Thymus (tissue), 14 donors: ENCODE data around the gene C20orf204. TPM values are rescaled to one million over a fixed set of nuclear protein-coding genes. Genes with fewer than 3 reads are reported as not detected.

Source experiments
- DNase-seq, 9 donors: peaks; one replicate each; pipeline ENCODE4 v3.0.0-alpha.2; 2013; ENCODE audit warnings: low spot score in 9 of 9, low read depth in 6 of 9, missing footprints in 1 of 9
- H3K27ac ChIP-seq, 2 donors: one replicate each; pipeline ENCODE4 v1.5.1; 2013; ENCODE audit warnings: control low read depth in 1 of 2, low read depth in 1 of 2, low read length in 1 of 2, mild to moderate bottlenecking in 1 of 2, moderate library complexity in 1 of 2
- H3K27me3 ChIP-seq, 2 donors: one replicate each; pipeline ENCODE4 v1.5.1; 2013; ENCODE audit warnings: low read length in 1 of 2; ENCODE audit not compliant: control insufficient read depth in 2 of 2, insufficient read depth in 1 of 2
- H3K36me3 ChIP-seq, 2 donors: one replicate each; pipeline ENCODE4 v1.5.1; 2013; ENCODE audit warnings: low read length in 1 of 2, mild to moderate bottlenecking in 1 of 2, moderate library complexity in 1 of 2; ENCODE audit not compliant: control insufficient read depth in 2 of 2, insufficient read depth in 2 of 2
- H3K4me1 ChIP-seq, 2 donors: one replicate each; pipeline ENCODE4 v1.5.1; 2013; ENCODE audit warnings: low read length in 2 of 2; ENCODE audit not compliant: control insufficient read depth in 2 of 2, insufficient read depth in 2 of 2
- H3K4me3 ChIP-seq, 2 donors: one replicate each; pipeline ENCODE4 v1.5.1; 2013; ENCODE audit warnings: low read length in 2 of 2, control low read depth in 1 of 2, mild to moderate bottlenecking in 1 of 2
- H3K9me3 ChIP-seq, 2 donors: one replicate each; pipeline ENCODE4 v1.5.1; 2013; ENCODE audit warnings: low read length in 1 of 2, mild to moderate bottlenecking in 1 of 2; ENCODE audit not compliant: control insufficient read depth in 2 of 2, insufficient read depth in 1 of 2
- WGBS: extraction: QIAGEN DNeasy Blood & Tissue Kit; methylation state at CpG from one replicate; pipeline ENCODE4 v1.1.7; 2013; 5-methylcytosine and 5-hydroxymethylcytosine counted together
- long read RNA-seq, 10 donors: transcript quantifications; one replicate each; lab custom pipeline, GENCODE V29; 2026
- polyA plus RNA-seq: library from polyadenylated mRNA; stranded (reverse); fragments of 200-250 nt; gene quantifications from one replicate; pipeline ENCODE4 v1.2.3, GENCODE V29; 2013
- total RNA-seq: library from RNA; stranded (reverse); fragments of 120-200 nt; gene quantifications from one replicate; pipeline ENCODE4 v1.2.4, GENCODE V29; 2013
- donor health status: healthy.

C20orf204 gene, protein sequence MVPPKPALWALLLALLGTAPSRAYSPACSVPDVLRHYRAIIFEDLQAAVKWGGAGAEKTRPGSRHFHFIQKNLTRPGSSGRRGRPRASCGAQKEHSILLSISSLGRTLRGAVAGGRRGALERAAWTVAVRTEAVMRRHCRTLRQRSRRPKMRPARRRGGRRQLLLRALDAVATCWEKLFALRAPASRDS
- total RNA-seq (17.0 TPM), polyA plus RNA-seq (8.2 TPM)
- long read RNA-seq, donor 1, partial matches to known transcripts = 0 of 2 reads
- long read RNA-seq, donor 1, other reads (novel, unspliced or antisense) = 0 of 2 reads
- long read RNA-seq, donor 2, transcript C20orf204-201 (2 exons, 1,466 nt) = minor isoform, 7 of 21 reads
- long read RNA-seq, donor 2, transcript C20orf204-205 (4 exons, 961 nt) = major isoform, 10 of 21 reads
- long read RNA-seq, donor 2, partial matches to known transcripts = 0 of 21 reads
- long read RNA-seq, donor 2, other reads (novel, unspliced or antisense) = 0 of 21 reads
- long read RNA-seq, donor 3, transcript C20orf204-204 (2 exons, 1,412 nt) = minor isoform, 5 of 22 reads
- long read RNA-seq, donor 3, transcript C20orf204-205 (4 exons, 961 nt) = major isoform, 6 of 22 reads
- long read RNA-seq, donor 3, partial matches to known transcripts = 8 of 22 reads
- long read RNA-seq, donor 3, other reads (novel, unspliced or antisense) = 0 of 22 reads
- long read RNA-seq, donor 4, transcript C20orf204-201 (2 exons, 1,466 nt) = major isoform, 8 of 12 reads
- long read RNA-seq, donor 4, partial matches to known transcripts = 0 of 12 reads
- long read RNA-seq, donor 4, other reads (novel, unspliced or antisense) = 0 of 12 reads
- long read RNA-seq, donor 5, transcript C20orf204-205 (4 exons, 961 nt) = major isoform, 5 of 11 reads
- long read RNA-seq, donor 5, partial matches to known transcripts = 0 of 11 reads
- long read RNA-seq, donor 5, other reads (novel, unspliced or antisense) = 0 of 11 reads
- long read RNA-seq, donor 6, transcript C20orf204-201 (2 exons, 1,466 nt) = major isoform, 5 of 9 reads
- long read RNA-seq, donor 6, partial matches to known transcripts = 0 of 9 reads
- long read RNA-seq, donor 6, other reads (novel, unspliced or antisense) = 0 of 9 reads
- long read RNA-seq, donor 7, transcript C20orf204-201 (2 exons, 1,466 nt) = major isoform, 6 of 10 reads
- long read RNA-seq, donor 7, partial matches to known transcripts = 0 of 10 reads
- long read RNA-seq, donor 7, other reads (novel, unspliced or antisense) = 0 of 10 reads
- long read RNA-seq, donor 8, partial matches to known transcripts = 0 of 1 reads
- long read RNA-seq, donor 8, other reads (novel, unspliced or antisense) = 0 of 1 reads
- long read RNA-seq, donor 9, partial matches to known transcripts = 0 of 8 reads
- long read RNA-seq, donor 9, other reads (novel, unspliced or antisense) = 0 of 8 reads
- long read RNA-seq, donor 10, partial matches to known transcripts = 0 of 5 reads
- long read RNA-seq, donor 10, other reads (novel, unspliced or antisense) = 0 of 5 reads

GRCh38 chr20:64035933-64036345 is at the start of gene C20orf204:
Gene C20orf204 (plus strand): TSS chr20:64036182. CDS start chr20:64036324, 142 bp downstream.
- no peak within 1 kb of the TSS for H3K4me3 ChIP-seq
- WGBS = 96% methylated on average over 10 of the region's 10 CpGs
- peak within 1 kb of the TSS in 1 of 2 donors; percentile 55 for H3K27ac ChIP-seq
- no peak for DNase-seq
- peaks cover 34 to 35% of the 10 kb centered on the region in 2 donors for H3K36me3 ChIP-seq
- H3K27me3 ChIP-seq = peaks cover 11 to 45% of the 10 kb centered on the region in 2 donors
- H3K4me1 ChIP-seq = peaks cover 16 to 61% of the 10 kb centered on the region in 2 donors
- peaks cover 0 to 8% of the 10 kb centered on the region in 2 donors for H3K9me3 ChIP-seq

DNA sequence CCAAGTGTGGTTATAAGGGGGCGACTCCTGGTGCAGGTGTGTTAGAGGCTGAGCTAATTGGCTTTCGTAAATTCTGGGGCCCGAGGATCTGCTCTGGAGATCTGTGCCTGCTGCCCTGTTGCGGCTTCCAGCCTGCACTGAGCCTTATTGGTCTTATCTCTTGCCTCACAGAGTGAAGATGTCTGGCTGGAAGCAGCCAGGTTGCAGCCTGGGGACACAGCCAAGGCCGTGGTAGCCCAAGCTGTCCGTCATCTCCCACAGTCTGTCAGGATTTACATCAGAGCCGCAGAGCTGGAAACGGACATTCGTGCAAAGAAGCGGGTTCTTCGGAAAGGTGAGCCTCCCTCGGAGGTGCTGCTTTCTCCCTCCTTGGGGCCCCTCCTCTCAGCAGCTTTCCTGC is 35.1 kb upstream of the C20orf204 start:
- Histone ChIP-seq H3K27me3 (no peaks in the 10 kb centered on the region), H3K4me3 (no peak overlapping the region), H3K9me3 (no peaks in the 10 kb centered on the region), H3K27ac (no peak overlapping the region), H3K4me1 (no peaks in the 10 kb centered on the region), H3K36me3 (peaks cover 77 to 84% of the 10 kb centered on the region in 2 donors)
- 95% methylated on average over 12 of the region's 12 CpGs for WGBS
- DNase-seq = no peak

- WGBS = 88% methylated on average over 11 of the region's 11 CpGs
- H3K27ac ChIP-seq = peak overlapping the region in 1 of 2 donors; percentile 31
- no peaks in the 10 kb centered on the region for H3K27me3 ChIP-seq
- peaks cover 74 to 82% of the 10 kb centered on the region in 2 donors for H3K36me3 ChIP-seq
- H3K4me3 ChIP-seq = no peak overlapping the region
- no peaks in the 10 kb centered on the region for H3K4me1 ChIP-seq
- no peak for DNase-seq
- no peaks in the 10 kb centered on the region for H3K9me3 ChIP-seq
Observed at GRCh38 chr20:64001607-64002011, 34.4 kb upstream of the C20orf204 start.

GRCh38 chr20:64003960-64004725 is 31.8 kb upstream of the C20orf204 start:
- WGBS = 94% methylated on average over 7 of the region's 7 CpGs
- DNase-seq = no peak
- H3K27me3 ChIP-seq = no peaks in the 10 kb centered on the region
- no peak overlapping the region for H3K4me3 ChIP-seq
- H3K36me3 ChIP-seq = peaks cover 79 to 83% of the 10 kb centered on the region in 2 donors
- no peak overlapping the region for H3K27ac ChIP-seq
- H3K4me1 ChIP-seq = no peaks in the 10 kb centered on the region
- peaks cover 4 to 8% of the 10 kb centered on the region in 2 donors for H3K9me3 ChIP-seq

- Histone ChIP-seq H3K27ac (peak overlapping the region in 1 of 2 donors; percentile 25), H3K27me3 (no peaks in the 10 kb centered on the region), H3K4me1 (no peaks in the 10 kb centered on the region), H3K4me3 (no peak overlapping the region), H3K36me3 (peaks cover 76 to 83% of the 10 kb centered on the region in 2 donors), H3K9me3 (peaks cover 4 to 8% of the 10 kb centered on the region in 2 donors)
- 93% methylated on average over 6 of the region's 6 CpGs for WGBS
- no peak for DNase-seq
Observed at GRCh38 chr20:64005394-64005793, 30.6 kb upstream of the C20orf204 start.

- WGBS = 95% methylated on average over 10 of the region's 10 CpGs
- H3K36me3 ChIP-seq = peaks cover 78 to 83% of the 10 kb centered on the region in 2 donors
- DNase-seq = no peak
- H3K9me3 ChIP-seq = peaks cover 11 to 17% of the 10 kb centered on the region in 2 donors
- H3K4me3 ChIP-seq = no peak overlapping the region
- H3K4me1 ChIP-seq = peaks cover 0 to 3% of the 10 kb centered on the region in 2 donors
- no peaks in the 10 kb centered on the region for H3K27me3 ChIP-seq
- H3K27ac ChIP-seq = no peak overlapping the region
Observed at GRCh38 chr20:64006490-64006889, 29.5 kb upstream of the C20orf204 start.

DNA sequence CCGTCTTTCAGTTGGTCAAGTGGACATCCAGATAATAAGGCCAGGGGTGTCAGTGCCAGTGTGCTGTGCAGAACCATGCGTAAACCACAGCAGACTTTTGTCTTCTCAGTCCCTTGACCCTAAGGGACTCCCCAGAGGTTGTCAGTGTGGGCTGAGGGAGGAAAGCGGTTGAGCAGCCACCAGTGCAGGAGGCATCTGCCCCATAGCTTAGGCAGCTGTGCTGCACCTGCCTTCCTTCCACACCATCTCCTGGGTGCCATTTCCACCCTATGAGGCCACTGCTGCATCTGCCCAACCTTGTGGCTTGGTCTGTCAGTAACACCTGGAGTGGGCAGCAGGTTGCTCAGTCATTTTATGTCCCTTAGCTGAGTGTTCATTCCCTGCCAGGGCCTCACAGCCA is 29.1 kb upstream of the C20orf204 start:
- peaks cover 0 to 3% of the 10 kb centered on the region in 2 donors for H3K4me1 ChIP-seq
- no peak for DNase-seq
- H3K27ac ChIP-seq = no peak overlapping the region
- H3K36me3 ChIP-seq = peaks cover 76 to 81% of the 10 kb centered on the region in 2 donors
- no peak overlapping the region for H3K4me3 ChIP-seq
- H3K9me3 ChIP-seq = peaks cover 12 to 18% of the 10 kb centered on the region in 2 donors
- 98% methylated on average over 3 of the region's 3 CpGs for WGBS
- no peaks in the 10 kb centered on the region for H3K27me3 ChIP-seq
